Activated naive CD4-positive, alpha-beta T cell treated with anti-CD3 and anti-CD28 coated beads, Interleukin-2, amount 50 U/mL, for 24 hours (primary cell): ENCODE results near the gene CEACAM16.
"Not testable (repeated sequence)": the region's sequence is repeated elsewhere in the genome, so short reads cannot be mapped to it uniquely, and the experiment has no call there.

Experiments used
- H3K27ac Mint-ChIP-seq: one replicate; pipeline ENCODE4 v1.8.0; 2021; ENCODE audit warnings: mild to moderate bottlenecking, mixed read lengths
- H3K27me3 Mint-ChIP-seq: one replicate; pipeline ENCODE4 v1.8.0; 2021; ENCODE audit warnings: mixed read lengths
- H3K36me3 Mint-ChIP-seq: one replicate; pipeline ENCODE4 v1.8.0; 2021; ENCODE audit warnings: mixed read lengths
- H3K4me1 Mint-ChIP-seq: one replicate; pipeline ENCODE4 v1.8.0; 2021; ENCODE audit warnings: mixed read lengths
- H3K4me3 Mint-ChIP-seq: one replicate; pipeline ENCODE4 v1.8.0; 2021; ENCODE audit warnings: mild to moderate bottlenecking, mixed read lengths
- H3K9me3 Mint-ChIP-seq: one replicate; pipeline ENCODE4 v1.8.0; 2021; ENCODE audit warnings: mixed read lengths

Gene CEACAM16

GRCh38 chr19:44668985-44669764 is 29.8 kb upstream of the CEACAM16 start:
- Mint-ChIP-seq H3K36me3 (no peaks in the 10 kb centered on the region), H3K9me3 (no peaks in the 10 kb centered on the region), H3K4me3 (no peak overlapping the region), H3K4me1 (no peaks in the 10 kb centered on the region), H3K27me3 (no peaks in the 10 kb centered on the region), H3K27ac (no peak overlapping the region)

DNA sequence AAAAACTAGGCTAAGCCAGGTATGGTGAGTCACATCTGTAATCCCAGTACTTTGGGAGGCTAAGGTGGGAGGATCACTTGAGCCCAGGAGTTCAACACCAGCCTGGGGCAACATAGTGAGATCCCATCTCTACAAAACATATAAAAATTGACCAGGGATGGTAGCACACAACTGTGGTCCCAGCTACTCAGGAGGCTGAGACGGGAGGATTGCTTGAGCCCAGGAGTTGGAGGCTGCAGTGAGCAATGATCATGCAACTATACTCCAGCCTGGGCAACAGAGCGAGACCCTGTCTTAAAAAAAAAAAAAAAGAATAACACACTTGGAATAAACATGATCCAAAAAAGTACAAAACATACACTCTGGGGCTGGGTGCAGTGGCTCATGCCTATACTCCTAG is 28.9 kb upstream of the CEACAM16 start:
- H3K27me3 Mint-ChIP-seq, H3K9me3 Mint-ChIP-seq, H3K27ac Mint-ChIP-seq, H3K4me1 Mint-ChIP-seq, H3K36me3 Mint-ChIP-seq, H3K4me3 Mint-ChIP-seq: not testable (repeated sequence)

- Mint-ChIP-seq H3K27ac (no peak within 1 kb of the TSS), H3K4me3 (no peak within 1 kb of the TSS), H3K9me3 (no peaks in the 10 kb centered on the region), H3K4me1 (no peaks in the 10 kb centered on the region), H3K27me3 (no peaks in the 10 kb centered on the region), H3K36me3 (no peaks in the 10 kb centered on the region)
Observed at GRCh38 chr19:44671400-44671799, 27.6 kb upstream of the CEACAM16 start, which contains the start of gene CEACAM19. TSS of gene CEACAM19 (plus strand) at chr19:44671482. CDS start at chr19:44671932, 450 bp downstream.

- Mint-ChIP-seq H3K4me1 (no peaks in the 10 kb centered on the region), H3K27ac (no peak overlapping the region), H3K27me3 (no peaks in the 10 kb centered on the region), H3K4me3 (no peak overlapping the region), H3K9me3 (no peaks in the 10 kb centered on the region), H3K36me3 (no peaks in the 10 kb centered on the region)
Observed at GRCh38 chr19:44672226-44672625, 26.7 kb upstream of the CEACAM16 start.

DNA sequence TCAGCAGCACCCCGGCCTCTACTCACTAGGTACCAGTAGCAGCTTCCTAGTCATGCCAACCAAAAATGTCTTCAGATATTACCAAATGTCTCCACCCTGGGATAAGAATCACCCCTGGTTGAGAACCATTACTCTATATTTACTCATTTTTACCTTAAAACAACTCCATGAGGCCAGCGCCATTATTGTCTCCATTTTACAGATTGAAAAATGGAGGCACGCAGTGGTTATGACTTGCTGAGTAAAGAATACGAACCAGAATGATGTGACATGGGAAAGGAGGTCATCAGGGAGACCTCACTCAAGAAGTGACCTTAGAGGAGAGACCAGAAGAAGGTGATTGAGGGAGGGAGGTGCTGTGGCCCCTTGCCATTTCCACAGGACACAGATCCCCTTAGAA is 25.4 kb upstream of the CEACAM16 start:
- H3K4me3 Mint-ChIP-seq, result no peak overlapping the region
- H3K4me1 Mint-ChIP-seq, result no peaks in the 10 kb centered on the region
- H3K36me3 Mint-ChIP-seq, result no peaks in the 10 kb centered on the region
- no peaks in the 10 kb centered on the region for H3K27me3 Mint-ChIP-seq
- H3K9me3 Mint-ChIP-seq, result no peaks in the 10 kb centered on the region
- no peak overlapping the region for H3K27ac Mint-ChIP-seq

DNA sequence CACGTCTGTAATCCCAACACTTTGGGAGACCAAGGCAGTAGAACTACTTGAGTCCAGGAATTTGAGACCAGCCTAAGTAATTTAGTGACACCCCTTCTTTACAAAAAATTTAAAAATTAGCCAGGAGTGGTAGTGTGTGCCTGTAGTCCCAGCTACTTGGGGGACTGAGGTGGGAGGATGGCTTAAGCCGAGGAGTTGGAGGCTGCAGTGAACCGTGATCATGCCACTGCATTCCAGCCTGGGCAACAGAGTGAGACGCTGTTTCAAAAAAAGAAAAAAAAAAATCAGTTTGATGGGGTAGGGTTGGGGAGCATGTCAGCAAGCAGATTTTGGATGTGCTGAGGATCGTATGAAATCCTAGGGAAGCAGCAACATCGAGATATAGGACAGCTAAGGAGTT is 23.4 kb upstream of the CEACAM16 start:
- Mint-ChIP-seq H3K9me3 (no peaks in the 10 kb centered on the region), H3K27me3 (no peaks in the 10 kb centered on the region), H3K4me1 (no peaks in the 10 kb centered on the region), H3K4me3 (no peak overlapping the region), H3K27ac (no peak overlapping the region), H3K36me3 (no peaks in the 10 kb centered on the region)

- H3K27me3 Mint-ChIP-seq, result no peaks in the 10 kb centered on the region
- H3K4me3 Mint-ChIP-seq, result no peak overlapping the region
- no peaks in the 10 kb centered on the region for H3K36me3 Mint-ChIP-seq
- H3K9me3 Mint-ChIP-seq, result no peaks in the 10 kb centered on the region
- H3K4me1 Mint-ChIP-seq, result no peaks in the 10 kb centered on the region
- H3K27ac Mint-ChIP-seq, result no peak overlapping the region
Observed at GRCh38 chr19:44677019-44677811, 21.7 kb upstream of the CEACAM16 start.

DNA sequence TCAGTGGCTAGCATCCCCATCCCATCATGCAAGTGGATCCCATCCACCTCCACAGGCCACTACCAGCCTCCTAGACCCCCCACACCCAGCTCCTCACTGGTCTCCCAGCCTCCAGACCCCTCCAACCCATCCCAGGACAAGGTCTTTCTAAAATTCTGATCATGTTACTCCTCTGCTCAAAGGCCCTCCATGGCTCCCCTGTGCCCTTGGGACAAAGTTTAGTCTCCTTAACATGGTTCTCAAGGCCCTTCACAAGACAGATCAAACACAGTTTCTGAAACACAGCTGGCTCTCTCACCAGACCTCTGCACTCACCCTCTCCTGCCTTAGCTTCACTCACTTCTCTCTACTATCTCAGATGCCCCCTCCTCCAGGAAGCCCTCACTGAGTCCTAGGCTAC is 18.4 kb upstream of the CEACAM16 start:
- Mint-ChIP-seq H3K27me3 (no peaks in the 10 kb centered on the region), H3K9me3 (no peaks in the 10 kb centered on the region), H3K27ac (no peak overlapping the region)

DNA sequence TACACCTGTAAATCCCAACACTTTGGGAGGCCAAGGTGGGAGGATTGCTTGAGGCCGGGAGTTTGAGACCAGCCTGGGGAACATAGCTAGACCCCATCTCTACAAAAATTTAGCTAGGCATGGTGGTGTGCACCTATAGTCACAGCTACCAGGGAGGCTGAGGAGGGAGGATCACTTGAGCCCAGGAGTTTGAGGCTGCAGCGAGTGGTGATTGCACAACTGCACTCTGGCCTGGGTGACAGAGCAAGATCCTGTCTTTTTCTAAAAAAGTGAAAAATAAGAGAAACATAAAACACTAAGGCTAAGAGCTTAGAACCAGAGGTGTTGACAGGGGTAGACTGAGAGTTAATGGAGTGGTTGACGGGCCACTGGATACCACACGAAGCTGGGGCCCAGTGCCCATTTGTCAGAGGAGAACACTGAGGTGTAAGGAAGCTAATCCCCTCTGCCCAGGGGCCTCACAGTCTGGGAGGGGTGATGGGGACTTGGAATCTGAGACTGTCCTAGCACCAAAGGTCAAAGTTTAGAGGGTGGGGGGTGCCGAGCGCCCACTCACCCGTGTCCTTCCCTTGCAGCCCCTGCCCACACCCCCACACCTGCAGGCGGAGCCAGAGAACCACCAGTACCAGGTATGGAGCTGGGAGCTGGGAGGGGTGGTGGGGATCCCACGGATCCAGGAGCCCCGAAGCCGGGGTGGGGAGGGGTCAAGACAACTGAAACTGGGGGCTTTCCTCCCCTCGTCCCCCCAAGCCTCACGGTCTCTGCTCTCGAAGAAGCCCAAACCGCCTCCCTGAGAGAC is 16.8 kb upstream of the CEACAM16 start:
- Mint-ChIP-seq H3K4me1 (peaks cover 8% of the 10 kb centered on the region), H3K9me3 (no peaks in the 10 kb centered on the region), H3K36me3 (no peaks in the 10 kb centered on the region), H3K27me3 (peaks cover 3% of the 10 kb centered on the region), H3K4me3 (no peak overlapping the region), H3K27ac (no peak overlapping the region)

More for the DNA sequence above, 18.4 kb upstream of the CEACAM16 start:
- Mint-ChIP-seq H3K4me3 (no peak overlapping the region), H3K4me1 (peaks cover 8% of the 10 kb centered on the region), H3K36me3 (no peaks in the 10 kb centered on the region)

DNA sequence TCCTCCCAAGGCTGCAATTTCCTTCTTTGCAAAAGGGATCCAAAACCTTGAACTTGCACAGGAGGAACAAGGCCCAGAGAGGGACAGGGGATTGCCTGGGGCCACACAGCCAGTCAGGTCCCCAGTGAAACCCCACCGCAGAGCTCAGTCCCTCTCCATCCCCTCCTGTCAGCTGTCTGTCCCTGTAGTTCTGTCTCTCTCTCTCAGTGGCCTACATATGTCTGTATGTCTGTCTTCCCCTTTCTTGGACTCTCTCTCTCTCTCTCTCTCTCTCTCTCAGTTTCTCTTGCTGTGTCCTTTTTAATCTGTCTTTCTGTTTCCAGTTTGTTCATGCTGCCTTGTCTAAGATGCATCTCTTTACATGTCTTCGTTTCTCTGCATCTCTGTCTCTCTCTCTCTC is 16.1 kb upstream of the CEACAM16 start:
- H3K9me3 Mint-ChIP-seq, result no peaks in the 10 kb centered on the region
- H3K4me1 Mint-ChIP-seq, result peaks cover 8% of the 10 kb centered on the region
- no peak overlapping the region for H3K4me3 Mint-ChIP-seq
- no peak overlapping the region for H3K27ac Mint-ChIP-seq
- no peaks in the 10 kb centered on the region for H3K36me3 Mint-ChIP-seq
- H3K27me3 Mint-ChIP-seq, result peaks cover 3% of the 10 kb centered on the region

DNA sequence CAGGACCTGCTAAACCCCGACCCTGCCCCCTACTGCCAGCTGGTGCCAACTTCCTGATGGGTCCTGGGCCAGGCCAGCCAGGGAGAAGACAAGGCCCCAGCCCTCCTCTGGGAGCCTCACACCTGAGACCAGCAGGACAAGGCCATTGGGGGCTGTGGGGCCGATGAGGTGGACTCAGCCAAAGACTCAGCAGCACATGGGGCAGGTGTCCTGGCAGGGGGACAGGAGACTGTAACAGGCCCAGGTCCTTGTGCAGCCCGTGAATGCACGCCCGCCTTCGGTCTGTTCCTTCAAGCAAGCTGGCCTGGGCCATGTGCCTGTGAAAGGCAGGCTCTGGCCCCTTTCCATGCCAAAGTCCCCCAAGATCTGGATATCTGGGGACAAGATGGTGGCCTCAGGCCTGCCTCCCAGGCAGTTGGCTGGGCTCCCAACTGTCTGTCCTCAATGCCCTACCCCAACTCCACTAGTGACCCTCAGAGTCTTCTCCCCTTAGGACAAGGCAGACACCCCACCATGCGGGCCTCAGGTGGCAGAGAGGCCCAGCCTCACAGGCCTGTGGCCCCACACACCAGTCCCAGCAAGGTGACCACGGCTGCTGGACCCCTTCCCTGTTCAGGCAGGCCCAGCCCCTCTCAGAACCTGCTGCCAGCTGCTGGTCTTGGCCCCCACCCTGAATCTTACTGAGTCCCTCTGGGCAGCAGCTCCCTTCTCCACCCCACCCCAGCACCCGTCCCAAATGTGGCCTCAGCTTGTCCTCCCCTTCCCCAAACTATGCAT is 15.3 kb upstream of the CEACAM16 start:
- no peak overlapping the region for H3K27ac Mint-ChIP-seq
- peaks cover 8% of the 10 kb centered on the region for H3K4me1 Mint-ChIP-seq
- no peaks in the 10 kb centered on the region for H3K9me3 Mint-ChIP-seq
- H3K27me3 Mint-ChIP-seq, result peaks cover 5% of the 10 kb centered on the region
- no peaks in the 10 kb centered on the region for H3K36me3 Mint-ChIP-seq
- H3K4me3 Mint-ChIP-seq, result no peak overlapping the region

GRCh38 chr19:44684396-44684795 is 14.6 kb upstream of the CEACAM16 start:
- not testable (repeated sequence) for H3K27me3 Mint-ChIP-seq, H3K27ac Mint-ChIP-seq

DNA sequence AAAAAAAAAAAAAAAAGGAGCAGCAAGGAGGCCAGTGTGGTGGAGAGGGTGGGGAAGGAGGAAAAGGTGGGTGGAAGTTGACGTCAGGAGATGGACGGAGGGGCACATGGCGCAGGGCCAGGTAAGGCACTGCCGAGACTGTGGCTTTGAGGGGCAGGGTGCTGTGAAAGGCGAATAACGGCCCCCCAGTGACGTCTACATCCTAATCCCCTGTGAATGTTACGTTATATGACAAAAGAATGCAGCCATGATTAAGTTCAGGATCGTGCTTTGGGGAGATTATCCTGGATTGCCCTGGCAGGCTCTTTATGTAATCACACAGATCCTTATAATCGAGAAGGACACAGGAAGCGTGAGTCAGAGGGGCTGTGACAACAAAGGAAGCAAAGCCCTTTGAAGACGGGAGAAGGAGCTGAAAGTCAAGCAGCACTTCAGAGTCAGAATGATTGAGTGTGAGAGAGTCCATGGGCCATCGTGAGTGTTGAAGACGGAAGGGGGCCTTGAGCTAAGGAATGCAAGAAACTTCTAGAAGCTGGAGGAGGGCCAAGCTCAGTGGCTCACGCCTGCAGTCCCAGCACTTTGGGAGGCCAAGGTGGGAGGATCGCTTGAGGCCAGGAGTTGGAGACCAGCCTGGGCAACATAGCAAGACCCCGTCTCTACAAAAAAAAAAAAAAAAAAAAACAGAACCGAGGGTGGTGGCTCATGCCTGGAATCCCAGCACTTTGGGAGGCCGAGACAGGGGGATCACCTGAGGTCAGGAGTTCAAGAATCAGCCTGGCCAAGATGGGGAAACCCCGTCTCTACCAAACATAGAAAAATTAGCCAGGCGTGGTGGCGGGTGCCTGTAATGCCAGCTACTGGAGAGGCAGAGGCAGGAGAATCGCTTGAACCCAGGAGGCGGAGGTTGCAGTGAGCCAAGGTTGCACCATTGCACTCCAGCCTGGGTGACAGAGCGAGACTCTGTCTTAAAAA is 13.8 kb upstream of the CEACAM16 start:
- H3K4me3 Mint-ChIP-seq, result no peak overlapping the region
- peaks cover 19% of the 10 kb centered on the region for H3K4me1 Mint-ChIP-seq
- no peak overlapping the region for H3K27ac Mint-ChIP-seq
- peaks cover 5% of the 10 kb centered on the region for H3K27me3 Mint-ChIP-seq
- H3K36me3 Mint-ChIP-seq, result no peaks in the 10 kb centered on the region
- H3K9me3 Mint-ChIP-seq, result no peaks in the 10 kb centered on the region

More at GRCh38 chr19:44684396-44684795, 14.6 kb upstream of the CEACAM16 start:
- not testable (repeated sequence) for H3K4me3 Mint-ChIP-seq, H3K36me3 Mint-ChIP-seq, H3K9me3 Mint-ChIP-seq
- H3K4me1 Mint-ChIP-seq, result peaks cover 13% of the 10 kb centered on the region

DNA sequence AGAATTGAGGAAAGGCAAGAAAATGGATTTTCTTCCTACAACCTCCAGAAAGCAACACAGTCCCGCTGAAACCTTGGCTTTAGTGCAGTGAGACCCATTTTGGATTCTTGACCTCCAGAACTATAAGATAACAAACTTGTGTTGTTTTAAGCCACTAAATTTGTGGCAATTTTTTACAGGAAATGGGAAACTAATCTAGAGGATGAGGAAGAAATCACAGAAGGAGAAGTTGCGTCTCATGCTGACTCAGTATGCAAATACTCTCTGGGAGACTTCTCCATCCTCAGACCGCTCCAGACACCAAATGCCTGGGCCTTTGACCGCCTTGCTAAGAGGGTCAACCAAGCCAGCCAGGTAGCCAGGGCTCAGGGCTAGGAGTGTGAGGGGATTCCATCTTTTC is 13.1 kb upstream of the CEACAM16 start:
- Mint-ChIP-seq H3K27ac (no peak overlapping the region), H3K4me3 (no peak overlapping the region), H3K36me3 (no peaks in the 10 kb centered on the region), H3K4me1 (peaks cover 19% of the 10 kb centered on the region), H3K9me3 (no peaks in the 10 kb centered on the region), H3K27me3 (peaks cover 5% of the 10 kb centered on the region)
